ENCODE measurements around the gene TIPRL.

DNA sequence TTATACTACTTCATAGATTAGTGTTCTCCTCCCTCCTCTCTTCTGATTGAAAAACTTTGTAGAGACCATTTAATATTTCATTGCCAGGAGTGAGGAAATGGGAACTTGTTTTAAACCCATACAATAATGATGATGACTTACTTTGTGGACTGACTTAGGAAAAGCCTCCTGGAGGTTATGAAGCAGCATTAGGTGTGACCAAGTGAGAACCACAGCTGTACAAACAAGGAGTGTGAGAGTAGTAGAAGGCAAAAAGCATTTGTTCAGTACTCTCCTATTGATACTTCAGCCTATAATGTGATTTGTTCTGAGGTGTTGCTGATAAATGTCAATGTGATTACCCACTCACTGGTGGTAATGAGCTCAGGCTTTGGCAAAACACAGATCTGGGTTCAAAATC, 8.4 kb downstream of the TIPRL start:
- TF ChIP-seq, protein P1, sequence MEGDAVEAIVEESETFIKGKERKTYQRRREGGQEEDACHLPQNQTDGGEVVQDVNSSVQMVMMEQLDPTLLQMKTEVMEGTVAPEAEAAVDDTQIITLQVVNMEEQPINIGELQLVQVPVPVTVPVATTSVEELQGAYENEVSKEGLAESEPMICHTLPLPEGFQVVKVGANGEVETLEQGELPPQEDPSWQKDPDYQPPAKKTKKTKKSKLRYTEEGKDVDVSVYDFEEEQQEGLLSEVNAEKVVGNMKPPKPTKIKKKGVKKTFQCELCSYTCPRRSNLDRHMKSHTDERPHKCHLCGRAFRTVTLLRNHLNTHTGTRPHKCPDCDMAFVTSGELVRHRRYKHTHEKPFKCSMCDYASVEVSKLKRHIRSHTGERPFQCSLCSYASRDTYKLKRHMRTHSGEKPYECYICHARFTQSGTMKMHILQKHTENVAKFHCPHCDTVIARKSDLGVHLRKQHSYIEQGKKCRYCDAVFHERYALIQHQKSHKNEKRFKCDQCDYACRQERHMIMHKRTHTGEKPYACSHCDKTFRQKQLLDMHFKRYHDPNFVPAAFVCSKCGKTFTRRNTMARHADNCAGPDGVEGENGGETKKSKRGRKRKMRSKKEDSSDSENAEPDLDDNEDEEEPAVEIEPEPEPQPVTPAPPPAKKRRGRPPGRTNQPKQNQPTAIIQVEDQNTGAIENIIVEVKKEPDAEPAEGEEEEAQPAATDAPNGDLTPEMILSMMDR (IDR thresholded peaks at IDR 0.05; ENCODE audit: poor library complexity): no peak
- no peak for TF ChIP-seq EZH2 (IDR thresholded peaks at IDR 0.05; ENCODE audit: borderline replicate concordance)
